ENCODE results near the gene PRRT1.

DNA sequence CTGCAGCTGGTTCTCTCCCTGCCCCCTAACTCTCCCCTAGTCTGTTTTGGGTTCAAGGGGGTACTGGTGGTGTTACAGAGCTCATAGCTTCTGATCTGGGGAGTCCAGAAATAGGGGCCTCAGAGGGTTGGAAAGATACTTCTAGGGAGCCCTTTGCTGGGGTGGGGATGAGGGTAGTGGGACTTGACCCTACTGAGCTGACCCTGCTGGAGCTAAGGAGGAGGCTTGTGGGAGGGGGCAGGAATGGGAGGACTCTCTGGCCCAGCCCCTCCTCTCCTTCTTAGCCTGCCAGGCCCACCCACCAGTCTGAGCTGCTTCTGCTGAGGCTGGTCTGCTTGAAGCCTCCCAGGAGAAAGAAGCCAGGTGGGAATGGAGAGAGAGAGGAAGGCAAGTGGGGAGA is 12.6 kb upstream of the PRRT1 start, which contains the start of gene EGFL8:
- no peak for TF ChIP-seq CTCF (IDR thresholded peaks at IDR 0.05)
- TF ChIP-seq POLR2A (IDR thresholded peaks at IDR 0.05), result no peak
